Spinal cord (tissue), 10 donors: ENCODE results near the gene P3H3. TPM values are rescaled to one million over a fixed set of nuclear protein-coding genes. Genes with fewer than 3 reads are reported as not detected.
"Not testable (repeated sequence)": the region's sequence is repeated elsewhere in the genome, so short reads cannot be mapped to it uniquely, and the experiment has no call there.

Experiments used
- DNase-seq, 6 donors: peaks; one replicate each; pipeline versions ENCODE4 v3.0.0 to v3.0.0-alpha.2; 2013 to 2015; ENCODE audit warnings: low spot score in 6 of 6, low read depth in 4 of 6
- H3K27ac ChIP-seq: one replicate; pipeline ENCODE4 v1.5.1; 2013; ENCODE audit warnings: low read depth, low read length, control low read depth
- H3K27me3 ChIP-seq: one replicate; pipeline ENCODE4 v1.6.1; 2013; ENCODE audit warnings: low read length; ENCODE audit not compliant: control insufficient read depth, insufficient read depth
- H3K36me3 ChIP-seq: one replicate; pipeline ENCODE4 v1.6.1; 2013; ENCODE audit warnings: low read length; ENCODE audit not compliant: control insufficient read depth, insufficient read depth
- H3K4me1 ChIP-seq: one replicate; pipeline ENCODE4 v1.6.1; 2013; ENCODE audit warnings: low read length; ENCODE audit not compliant: control insufficient read depth, insufficient read depth
- H3K4me3 ChIP-seq: one replicate; pipeline ENCODE4 v1.5.1; 2013; ENCODE audit warnings: low read depth, low read length, control low read depth
- H3K9me3 ChIP-seq: one replicate; pipeline ENCODE4 v1.6.1; 2013; ENCODE audit warnings: low read length; ENCODE audit not compliant: control insufficient read depth, insufficient read depth
- WGBS: methylation state at CpG from one replicate; pipeline ENCODE4 v1.1.5; 2013; ENCODE audit warnings: missing lambda C conversion rate; ENCODE audit not compliant: insufficient coverage; 5-methylcytosine and 5-hydroxymethylcytosine counted together
- polyA plus RNA-seq, 2 donors: library from polyadenylated mRNA; unstranded; fragments of 120-200 nt; gene quantifications; one replicate each; pipeline ENCODE4 v1.2.1, GENCODE V29; 2013; ENCODE audit not compliant: insufficient read length in 2 of 2
- total RNA-seq, 2 donors: library from RNA; depleted of rRNA in 1 of 2; stranded (reverse); fragments of 120-200 nt in 1 of 2; fragments of >200 nt in 1 of 2; gene quantifications; one replicate each; pipeline versions ENCODE4 v1.2.3 to v1.2.4, GENCODE V29; 2013 to 2014
- donor health status: healthy.

Gene P3H3
- total and polyA plus RNA-seq, 4 donors: 22.7 to 42.3 (median 27.2) TPM

GRCh38 chr12:6879824-6880223 is 51.6 kb downstream of the P3H3 start:
- H3K27ac ChIP-seq, H3K9me3 ChIP-seq, H3K4me3 ChIP-seq, H3K27me3 ChIP-seq, H3K4me1 ChIP-seq, DNase-seq: not testable (repeated sequence)
- H3K36me3 ChIP-seq: peaks cover 16% of the 10 kb centered on the region
- 85% methylated on average over 7 of the region's 11 CpGs for WGBS

GRCh38 chr12:6883252-6883651 is 55.0 kb downstream of the P3H3 start:
- DNase-seq: no peak
- peaks cover 16% of the 10 kb centered on the region for H3K36me3 ChIP-seq
- 100% methylated on average over 4 of the region's 5 CpGs for WGBS
- no peak overlapping the region for H3K27ac ChIP-seq
- H3K4me1 ChIP-seq: no peaks in the 10 kb centered on the region
- no peak overlapping the region for H3K4me3 ChIP-seq
- no peaks in the 10 kb centered on the region for H3K9me3 ChIP-seq
- no peaks in the 10 kb centered on the region for H3K27me3 ChIP-seq

DNA sequence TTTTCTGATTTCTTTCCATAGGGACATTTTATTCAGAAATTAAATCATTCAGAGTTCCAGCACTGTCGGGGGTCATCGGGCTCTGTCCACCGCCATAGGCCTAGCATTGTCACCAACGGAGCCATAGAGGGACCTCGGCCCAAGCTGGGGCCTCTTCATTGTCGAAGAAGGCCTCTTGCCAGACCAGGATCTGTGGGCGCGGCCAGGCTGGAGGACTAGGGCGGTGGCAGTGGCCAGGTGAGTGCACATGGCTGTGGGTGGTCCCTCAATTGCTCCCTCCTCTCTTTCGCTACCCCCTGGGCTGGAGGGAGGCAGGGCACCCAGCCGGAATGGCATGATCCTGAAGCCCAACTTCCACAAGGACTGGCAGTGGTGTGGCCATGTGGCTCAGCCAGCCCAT is 55.5 kb downstream of the P3H3 start:
- DNase-seq: no peak
- H3K36me3 ChIP-seq: peaks cover 16% of the 10 kb centered on the region
- no peak overlapping the region for H3K4me3 ChIP-seq
- no peak overlapping the region for H3K27ac ChIP-seq
- no peaks in the 10 kb centered on the region for H3K27me3 ChIP-seq
- H3K9me3 ChIP-seq: no peaks in the 10 kb centered on the region
- H3K4me1 ChIP-seq: no peaks in the 10 kb centered on the region
- WGBS: 95% methylated on average over 11 of the region's 11 CpGs

GRCh38 chr12:6884539-6884938 is 56.3 kb downstream of the P3H3 start:
- Histone ChIP-seq H3K4me3 (no peak overlapping the region), H3K36me3 (peaks cover 13% of the 10 kb centered on the region), H3K4me1 (no peaks in the 10 kb centered on the region), H3K27ac (no peak overlapping the region), H3K9me3 (no peaks in the 10 kb centered on the region), H3K27me3 (no peaks in the 10 kb centered on the region)
- 66% methylated on average over 21 of the region's 22 CpGs for WGBS
- DNase-seq: no peak

DNA sequence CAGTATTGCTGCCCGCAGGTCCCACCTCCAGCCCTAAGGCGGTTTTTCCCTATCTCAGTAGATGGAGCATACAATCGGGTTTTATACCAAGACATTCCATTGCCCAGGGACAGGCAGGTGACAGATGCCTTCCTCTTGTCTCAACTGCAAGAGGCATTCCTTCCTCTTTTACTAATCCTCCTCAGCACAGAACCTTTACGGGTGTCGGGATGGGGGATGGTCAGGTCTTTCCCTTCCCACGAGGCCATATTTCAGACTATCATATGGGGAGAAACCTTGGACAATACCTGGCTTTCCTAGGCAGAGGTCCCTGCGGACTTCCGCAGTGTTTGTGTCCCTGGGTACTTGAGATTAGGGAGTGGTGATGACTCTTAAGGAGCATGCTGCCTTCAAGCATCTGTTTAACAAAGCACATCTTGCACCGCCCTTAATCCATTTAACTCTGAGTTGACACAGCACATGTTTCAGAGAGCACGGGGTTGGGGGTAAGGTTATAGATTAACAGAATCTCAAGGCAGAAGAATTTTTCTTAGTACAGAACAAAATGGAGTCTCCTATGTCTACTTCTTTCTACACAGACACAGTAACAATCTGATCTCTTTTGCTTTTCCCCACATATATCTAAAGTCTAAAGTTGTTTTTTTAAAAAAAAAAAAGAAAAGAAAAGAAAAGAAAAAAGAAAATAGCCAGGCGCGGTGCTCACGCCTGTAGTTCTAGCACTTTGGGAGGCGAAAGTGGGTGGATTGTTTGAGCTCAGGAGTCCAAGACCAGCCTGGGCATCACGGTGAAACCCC is 58.2 kb downstream of the P3H3 start:
- H3K4me1 ChIP-seq, H3K9me3 ChIP-seq, H3K27ac ChIP-seq, DNase-seq, H3K4me3 ChIP-seq, H3K27me3 ChIP-seq: not testable (repeated sequence)
- 60% methylated on average over 2 of the region's 15 CpGs for WGBS
- H3K36me3 ChIP-seq: peaks cover 13% of the 10 kb centered on the region

DNA sequence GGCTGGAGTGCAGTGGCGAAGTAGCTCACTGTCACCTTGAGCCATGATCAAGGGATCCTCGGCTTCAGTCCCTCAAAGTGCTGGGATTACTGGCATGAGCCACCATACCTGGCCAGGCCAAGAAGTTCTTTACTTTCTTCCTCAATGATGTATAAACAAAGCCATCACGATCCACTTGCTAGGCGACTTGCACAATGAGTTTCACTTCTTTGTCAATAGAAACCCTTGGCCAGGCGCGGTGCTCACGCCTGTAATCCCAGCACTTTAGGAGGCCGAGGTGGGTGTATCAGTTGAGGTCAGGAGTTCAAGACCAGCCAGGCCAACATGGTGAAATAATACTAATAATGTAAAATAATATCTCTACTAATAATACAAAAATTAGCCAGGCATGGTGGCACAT is 59.3 kb downstream of the P3H3 start:
- H3K4me1 ChIP-seq: peaks cover 10% of the 10 kb centered on the region
- peaks cover 13% of the 10 kb centered on the region for H3K36me3 ChIP-seq
- DNase-seq: no peak
- H3K9me3 ChIP-seq: no peaks in the 10 kb centered on the region
- no peak overlapping the region for H3K4me3 ChIP-seq
- no peak overlapping the region for H3K27ac ChIP-seq
- 100% methylated on average over 2 of the region's 8 CpGs for WGBS
- no peaks in the 10 kb centered on the region for H3K27me3 ChIP-seq

- Histone ChIP-seq H3K27ac (no peak overlapping the region), H3K4me1 (peaks cover 10% of the 10 kb centered on the region), H3K4me3 (no peak overlapping the region), H3K9me3 (no peaks in the 10 kb centered on the region), H3K27me3 (no peaks in the 10 kb centered on the region), H3K36me3 (peaks cover 13% of the 10 kb centered on the region)
- WGBS: 75% methylated on average over 1 of the region's 2 CpGs
- no peak for DNase-seq
These were observed 60.2 kb downstream of the P3H3 start for GRCh38 chr12:6888360-6888759.

- WGBS: 86% methylated on average over 2 of the region's 7 CpGs
- H3K4me3 ChIP-seq, H3K9me3 ChIP-seq, DNase-seq, H3K27me3 ChIP-seq, H3K27ac ChIP-seq, H3K36me3 ChIP-seq: not testable (repeated sequence)
- H3K4me1 ChIP-seq: peaks cover 10% of the 10 kb centered on the region
These were observed 60.6 kb downstream of the P3H3 start for GRCh38 chr12:6888794-6889193.
